ENCODE results near the gene CFAP77. TPM values are rescaled to one million over a fixed set of nuclear protein-coding genes. Genes with fewer than 3 reads are reported as not detected.

CFAP77 gene
- total RNA-seq, 2 donors from 2014 or later, result not detected

- no peak for ATAC-seq (ENCODE audit: insufficient number of reproducible peaks, low FRiP score, low read depth)
- no peaks in the 10 kb centered on the region for H3K9me3 ChIP-seq
Measured at GRCh38 chr9:132548751-132549640, 139.0 kb downstream of the CFAP77 start.

GRCh38 chr9:132551556-132551955, 141.5 kb downstream of the CFAP77 start:
- ATAC-seq (ENCODE audit: insufficient number of reproducible peaks, low FRiP score, low read depth), result no peak
- no peak for DNase-seq (ENCODE audit: low spot score)
- no peak overlapping the region for H3K4me3 ChIP-seq
- no peaks in the 10 kb centered on the region for H3K36me3 ChIP-seq
- no peaks in the 10 kb centered on the region for H3K27me3 ChIP-seq (replicated peaks; ENCODE audit: insufficient read depth)
- no peak overlapping the region for H3K27ac ChIP-seq
- H3K4me1 ChIP-seq (ENCODE audit: control insufficient read depth in 1 of 2, low read depth in 2 of 2), result peaks cover 0 to under 1% of the 10 kb centered on the region in 2 donors
- no peak for TF ChIP-seq CTCF (IDR thresholded peaks at IDR 0.05)
- no peaks in the 10 kb centered on the region for H3K9me3 ChIP-seq

More at GRCh38 chr9:132548751-132549640, 139.0 kb downstream of the CFAP77 start:
- H3K4me1 ChIP-seq (ENCODE audit: control insufficient read depth in 1 of 2, low read depth in 2 of 2), result peaks cover 0 to 6% of the 10 kb centered on the region in 2 donors
- DNase-seq (ENCODE audit: low spot score), result no peak
- no peaks in the 10 kb centered on the region for H3K36me3 ChIP-seq
- no peak overlapping the region for H3K27ac ChIP-seq
- no peaks in the 10 kb centered on the region for H3K27me3 ChIP-seq (replicated peaks; ENCODE audit: insufficient read depth)
- no peak for TF ChIP-seq CTCF (IDR thresholded peaks at IDR 0.05)
- no peak overlapping the region for H3K4me3 ChIP-seq

GRCh38 chr9:132552041-132552440, 142.0 kb downstream of the CFAP77 start:
- no peak overlapping the region for H3K27ac ChIP-seq
- no peaks in the 10 kb centered on the region for H3K4me1 ChIP-seq (ENCODE audit: control insufficient read depth in 1 of 2, low read depth in 2 of 2)
- no peaks in the 10 kb centered on the region for H3K27me3 ChIP-seq (replicated peaks; ENCODE audit: insufficient read depth)
- DNase-seq (ENCODE audit: low spot score) (no peak), ATAC-seq (ENCODE audit: insufficient number of reproducible peaks, low FRiP score, low read depth) (no peak)
- H3K4me3 ChIP-seq, result no peak overlapping the region
- H3K9me3 ChIP-seq, result no peaks in the 10 kb centered on the region
- no peak for TF ChIP-seq CTCF (IDR thresholded peaks at IDR 0.05)
- H3K36me3 ChIP-seq, result no peaks in the 10 kb centered on the region

GRCh38 chr9:132554755-132555154, 144.7 kb downstream of the CFAP77 start:
- Histone ChIP-seq H3K36me3 (no peaks in the 10 kb centered on the region), H3K27me3 (replicated peaks; ENCODE audit: insufficient read depth) (no peaks in the 10 kb centered on the region), H3K9me3 (no peaks in the 10 kb centered on the region), H3K4me1 (ENCODE audit: control insufficient read depth in 1 of 2, low read depth in 2 of 2) (no peaks in the 10 kb centered on the region), H3K27ac (no peak overlapping the region), H3K4me3 (no peak overlapping the region)
- ATAC-seq (ENCODE audit: insufficient number of reproducible peaks, low FRiP score, low read depth), result no peak
- no peak for TF ChIP-seq CTCF (IDR thresholded peaks at IDR 0.05)
- DNase-seq (ENCODE audit: low spot score), result no peak

GRCh38 chr9:132555528-132555927, 145.5 kb downstream of the CFAP77 start:
- no peak for DNase-seq (ENCODE audit: low spot score)
- no peak overlapping the region for H3K4me3 ChIP-seq
- no peaks in the 10 kb centered on the region for H3K36me3 ChIP-seq
- no peak overlapping the region for H3K27ac ChIP-seq
- ATAC-seq (ENCODE audit: insufficient number of reproducible peaks, low FRiP score, low read depth), result no peak
- TF ChIP-seq CTCF (IDR thresholded peaks at IDR 0.05), result no peak
- H3K27me3 ChIP-seq (replicated peaks; ENCODE audit: insufficient read depth), result no peaks in the 10 kb centered on the region
- H3K9me3 ChIP-seq, result no peaks in the 10 kb centered on the region
- no peaks in the 10 kb centered on the region for H3K4me1 ChIP-seq (ENCODE audit: control insufficient read depth in 1 of 2, low read depth in 2 of 2)

Data from thoracic aorta (tissue), 2 donors.